Gastrocnemius medialis (tissue), 4 donors: ENCODE measurements around the gene GFER. TPM values are rescaled to one million over a fixed set of nuclear protein-coding genes. Genes with fewer than 3 reads are reported as not detected.
A peak's percentile ranks its signal among the peaks of the same experiment; 100 is the strongest.
"Not testable (repeated sequence)": the region's sequence is repeated elsewhere in the genome, so short reads cannot be mapped to it uniquely, and the experiment has no call there.

ENCODE experiments used
- ATAC-seq, 2 donors: fragments of 150-250 bp; one replicate each; pipeline ENCODE4 v1.9.1; 2016
- DNase-seq, 2 donors: peaks; one replicate each; pipeline ENCODE4 v3.0.0-alpha.2; 2019
- H3K27ac ChIP-seq, 4 donors: fragments of 200-600 bp; sonication (generic); 1 replicate in 1 of 4; 2 replicates in 3 of 4; pipeline ENCODE4 v1.5.1; 2016 to 2018; ENCODE audit warnings: mild to moderate bottlenecking in 2 of 4, moderate library complexity in 1 of 4
- H3K27me3 ChIP-seq, 3 donors: fragments of 200-600 bp; sonication (generic) in 2 of 3; 1 replicate in 1 of 3; 2 replicates in 2 of 3; pipeline versions ENCODE4 v1.5.1 to v1.6.0; 2016 to 2019; ENCODE audit warnings: mild to moderate bottlenecking in 1 of 3, moderate library complexity in 1 of 3
- H3K36me3 ChIP-seq, 2 donors: fragments of 200-600 bp; sonication (generic) in 1 of 2; one replicate each; pipeline ENCODE4 v1.5.1; 2017 to 2018
- H3K4me1 ChIP-seq, 2 donors: fragments of 200-600 bp; sonication (generic) in 1 of 2; one replicate each; pipeline ENCODE4 v1.5.1; 2016 to 2017; ENCODE audit warnings: mild to moderate bottlenecking in 2 of 2
- H3K4me3 ChIP-seq, 4 donors: fragments of 200-600 bp; sonication (generic) in 3 of 4; 1 replicate in 1 of 4; 2 replicates in 3 of 4; pipeline ENCODE4 v1.5.1; 2016 to 2019; ENCODE audit warnings: mild to moderate bottlenecking in 2 of 4
- H3K9me3 ChIP-seq, 3 donors: fragments of 200-600 bp; sonication (generic) in 2 of 3; 1 replicate in 1 of 3; 2 replicates in 2 of 3; pipeline ENCODE4 v1.5.1; 2016 to 2019
- POLR2A ChIP-seq, 2 donors: fragments of 450-650 bp; IDR thresholded peaks; one replicate each; pipeline ENCODE4 v1.6.1; 2017; ENCODE audit warnings: antibody characterized with exemption in 2 of 2, mild to moderate bottlenecking in 2 of 2, moderate library complexity in 2 of 2
- in situ Hi-C, 4 donors: fragments of 200-750 bp; cut with MboI; loops; one replicate each; pipeline versions ENCODE4 v1.15.0 to v1.8.0; 2017; ENCODE audit warnings: low sequenced_read_pairs in 4 of 4
- intact Hi-C: fragments of 100-400 bp; cut with DNase I; formaldehyde crosslinking; loops from one replicate; pipeline ENCODE4 v1.15.1; 2023; ENCODE audit warnings: low total_unique reads
- total RNA-seq, 4 donors: library from RNA; depleted of rRNA; stranded (reverse); fragments of >200 nt; gene quantifications; one replicate each; pipeline versions ENCODE4 v1.1.0 to v1.2.3, GENCODE V29; 2016
- TF ChIP-seq, protein P1 (sequence below), 5 experiments: fragments of 450-650 bp in 3 of 5; fragments of 200-600 bp in 2 of 5; sonication (generic) in 2 of 5; IDR thresholded peaks in 4 of 5; conservative IDR thresholded peaks in 1 of 5; 1 replicate in 4 of 5; 2 replicates in 1 of 5; pipeline ENCODE4 v1.5.1; 2016 to 2019; ENCODE audit warnings: antibody characterized with exemption in 5 of 5, mild to moderate bottlenecking in 3 of 5, moderate library complexity in 3 of 5

The GFER gene
- total RNA-seq, 4 donors from 2014 or later = 16.3 to 27.0 (median 20.1) TPM

GRCh38 chr16:2008631-2009163, 24.7 kb downstream of the GFER start:
- Histone ChIP-seq H3K27me3 (no peaks in the 10 kb centered on the region), H3K4me3 (peak overlapping the region; percentile 63 to 89 (median 77)), H3K9me3 (no peaks in the 10 kb centered on the region), H3K27ac (peak overlapping the region; percentile 76 to 99 (median 95)), H3K36me3 (no peaks in the 10 kb centered on the region), H3K4me1 (peaks cover 50 to 58% of the 10 kb centered on the region in 2 donors)
- peak in 1 of 2 donors; percentile 34 for TF ChIP-seq POLR2A (IDR thresholded peaks at IDR 0.05)
- TF ChIP-seq, protein P1, sequence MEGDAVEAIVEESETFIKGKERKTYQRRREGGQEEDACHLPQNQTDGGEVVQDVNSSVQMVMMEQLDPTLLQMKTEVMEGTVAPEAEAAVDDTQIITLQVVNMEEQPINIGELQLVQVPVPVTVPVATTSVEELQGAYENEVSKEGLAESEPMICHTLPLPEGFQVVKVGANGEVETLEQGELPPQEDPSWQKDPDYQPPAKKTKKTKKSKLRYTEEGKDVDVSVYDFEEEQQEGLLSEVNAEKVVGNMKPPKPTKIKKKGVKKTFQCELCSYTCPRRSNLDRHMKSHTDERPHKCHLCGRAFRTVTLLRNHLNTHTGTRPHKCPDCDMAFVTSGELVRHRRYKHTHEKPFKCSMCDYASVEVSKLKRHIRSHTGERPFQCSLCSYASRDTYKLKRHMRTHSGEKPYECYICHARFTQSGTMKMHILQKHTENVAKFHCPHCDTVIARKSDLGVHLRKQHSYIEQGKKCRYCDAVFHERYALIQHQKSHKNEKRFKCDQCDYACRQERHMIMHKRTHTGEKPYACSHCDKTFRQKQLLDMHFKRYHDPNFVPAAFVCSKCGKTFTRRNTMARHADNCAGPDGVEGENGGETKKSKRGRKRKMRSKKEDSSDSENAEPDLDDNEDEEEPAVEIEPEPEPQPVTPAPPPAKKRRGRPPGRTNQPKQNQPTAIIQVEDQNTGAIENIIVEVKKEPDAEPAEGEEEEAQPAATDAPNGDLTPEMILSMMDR (IDR thresholded peaks at IDR 0.05 in 4 of 5, conservative IDR thresholded peaks at IDR 0.05 in 1 of 5) = no peak
- ATAC-seq = no peak
- intact Hi-C loops (loop anchor here (1.0 to 10.0 kb wide), 3 partner anchors 37 to 526 kb away; partner anchors contain the start of genes CEMP1, PDPK1 and RNPS1), in situ Hi-C loops (no loop called here)
- DNase-seq = peak in 1 of 2 donors; percentile 41

- no peak for TF ChIP-seq POLR2A (IDR thresholded peaks at IDR 0.05)
- TF ChIP-seq, protein P1 (IDR thresholded peaks at IDR 0.05 in 4 of 5, conservative IDR thresholded peaks at IDR 0.05 in 1 of 5) = no peak
- no peaks in the 10 kb centered on the region for H3K36me3 ChIP-seq
Measured at GRCh38 chr16:2009164-2009711, 25.2 kb downstream of the GFER start.

GRCh38 chr16:2009791-2010510, 26.0 kb downstream of the GFER start, which contains the start of gene ZNF598:
ZNF598 (minus strand) TSS chr16:2009821.
- H3K27ac ChIP-seq = peak within 1 kb of the TSS; percentile 85 to 99 (median 95)
- peak within 1 kb of the TSS; percentile 63 to 97 (median 84) for H3K4me3 ChIP-seq
- TF ChIP-seq, protein P1 (IDR thresholded peaks at IDR 0.05 in 4 of 5, conservative IDR thresholded peaks at IDR 0.05 in 1 of 5) = peak in 1 of 5 experiments; percentile 8
- TF ChIP-seq POLR2A (IDR thresholded peaks at IDR 0.05) = peak; percentile 85 to 96
- H3K9me3 ChIP-seq = no peaks in the 10 kb centered on the region
- peak; percentile 90 to 95 for ATAC-seq
- peaks cover 37 to 47% of the 10 kb centered on the region in 2 donors for H3K4me1 ChIP-seq
- intact Hi-C loops = loop anchor here (1.0 to 10.0 kb wide), 3 partner anchors 39 to 525 kb away; partner anchors contain the start of genes CEMP1, PDPK1 and RNPS1
- DNase-seq = peak; percentile 61 to 75
- no peaks in the 10 kb centered on the region for H3K27me3 ChIP-seq
- in situ Hi-C loops = loop anchor here in 3 of 4 donors (5.0 to 10.0 kb wide), 3 partner anchors 127 to 135 kb away; partner anchors contain the start of genes PKD1 (in 1 of the 3) and RAB26 (in 1 of the 3)
- no peaks in the 10 kb centered on the region for H3K36me3 ChIP-seq

More at GRCh38 chr16:2009164-2009711, 25.2 kb downstream of the GFER start:
- Histone ChIP-seq H3K27ac (peak overlapping the region; percentile 76 to 99 (median 95)), H3K9me3 (no peaks in the 10 kb centered on the region), H3K27me3 (no peaks in the 10 kb centered on the region), H3K4me1 (peaks cover 44 to 54% of the 10 kb centered on the region in 2 donors), H3K4me3 (peak overlapping the region; percentile 63 to 89 (median 77))
- intact Hi-C loops (loop anchor here (1.0 to 10.0 kb wide), 3 partner anchors 38 to 526 kb away; partner anchors contain the start of genes CEMP1, PDPK1 and RNPS1), in situ Hi-C loops (no loop called here)
- DNase-seq (no peak), ATAC-seq (peak; percentile 33 to 35)

DNA sequence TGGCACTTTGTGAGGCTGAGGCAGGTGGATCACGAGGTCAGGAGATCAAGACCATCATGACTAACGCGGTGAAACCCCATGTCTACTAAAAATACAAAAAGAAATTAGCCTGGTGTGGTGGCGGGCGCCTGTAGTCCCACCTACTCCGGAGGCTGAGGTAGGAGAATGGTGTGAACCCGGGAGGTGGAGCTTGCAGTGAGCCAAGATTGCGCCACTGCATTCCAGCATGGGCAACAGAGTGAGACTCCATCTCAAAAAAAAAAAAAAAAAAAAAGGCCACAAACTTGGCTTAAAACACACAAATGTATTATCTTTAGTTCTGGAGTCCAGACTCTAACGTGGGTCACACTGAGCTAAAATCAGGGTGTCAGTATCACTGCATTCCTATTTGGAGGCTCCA, 27.7 kb downstream of the GFER start:
- intact Hi-C loops, DNase-seq, H3K9me3 ChIP-seq, H3K27me3 ChIP-seq, H3K4me3 ChIP-seq, H3K27ac ChIP-seq, H3K36me3 ChIP-seq, ATAC-seq: not testable (repeated sequence)
- in situ Hi-C loops = loop anchor here in 3 of 4 donors (5.0 to 10.0 kb wide), 3 partner anchors 126 to 133 kb away; partner anchors contain the start of genes PKD1 (in 1 of the 3) and RAB26 (in 1 of the 3)
- peaks cover 27 to 29% of the 10 kb centered on the region in 2 donors for H3K4me1 ChIP-seq
